Loucy (cell line): ENCODE results near the gene FAM237A.

Source experiments
- H2AFZ ChIP-seq: fragments of 200-600 bp; sonication (generic); 2 replicates; pipeline ENCODE4 v1.6.0; 2016; ENCODE audit warnings: antibody characterized with exemption, mild to moderate bottlenecking, low read length, moderate library complexity
- H3F3A ChIP-seq: fragments of 200-600 bp; 2 replicates; pipeline ENCODE4 v1.6.0; 2016; ENCODE audit warnings: antibody characterized with exemption, low read depth, mild to moderate bottlenecking
- H3K27me3 ChIP-seq: fragments of 200-600 bp; sonication (generic); 2 replicates; pipeline ENCODE4 v1.6.1; 2014; ENCODE audit warnings: low read length, mild to moderate bottlenecking; ENCODE audit not compliant: insufficient read depth, poor library complexity, severe bottlenecking
- H3K36me3 ChIP-seq: fragments of 200-600 bp; sonication (generic); 2 replicates; pipeline ENCODE4 v1.6.1; 2016; ENCODE audit warnings: low read length; ENCODE audit not compliant: insufficient read depth
- H3K4me1 ChIP-seq: fragments of 200-600 bp; sonication (generic); 2 replicates; pipeline ENCODE4 v1.5.1; 2014; ENCODE audit warnings: low read length, mild to moderate bottlenecking; ENCODE audit not compliant: insufficient read depth, poor library complexity, severe bottlenecking
- H3K4me2 ChIP-seq: fragments of 200-600 bp; sonication (generic); 2 replicates; pipeline ENCODE4 v1.6.0; 2014; ENCODE audit warnings: antibody characterized with exemption, low read length, low read depth, mild to moderate bottlenecking; ENCODE audit not compliant: poor library complexity, severe bottlenecking
- H3K4me3 ChIP-seq: fragments of 200-600 bp; sonication (generic); 2 replicates; pipeline ENCODE4 v1.5.1; 2014; ENCODE audit warnings: low read length, mild to moderate bottlenecking, mixed read lengths; ENCODE audit not compliant: poor library complexity, severe bottlenecking
- H3K79me2 ChIP-seq: fragments of 200-600 bp; sonication (generic); 2 replicates; pipeline ENCODE4 v1.6.1; 2014; ENCODE audit warnings: low read length; ENCODE audit not compliant: insufficient read depth
- H3K9ac ChIP-seq: fragments of 200-600 bp; sonication (generic); 2 replicates; pipeline ENCODE4 v1.6.0; 2014; ENCODE audit warnings: mild to moderate bottlenecking, low read depth, low read length, moderate library complexity; ENCODE audit not compliant: poor library complexity, severe bottlenecking
- H3K9me2 ChIP-seq: fragments of 200-600 bp; sonication (generic); replicated peaks from 2 replicates; pipeline ENCODE4 v1.6.1; 2016; ENCODE audit warnings: low read depth, low read length, mixed read lengths
- H3K9me3 ChIP-seq: fragments of 200-600 bp; sonication (generic); 2 replicates; pipeline ENCODE4 v1.6.1; 2014; ENCODE audit warnings: mild to moderate bottlenecking, antibody characterized with exemption, low read length, low read depth; ENCODE audit not compliant: insufficient read depth
- H4K20me1 ChIP-seq: fragments of 200-600 bp; sonication (generic); 2 replicates; pipeline ENCODE4 v1.6.0; 2014; ENCODE audit warnings: antibody characterized with exemption, low read length, mild to moderate bottlenecking; ENCODE audit not compliant: insufficient read depth, poor library complexity, severe bottlenecking
- CTCF ChIP-seq: fragments of 200-600 bp; sonication (generic); conservative IDR thresholded peaks from 2 replicates; pipeline ENCODE4 v1.5.1; 2014; ENCODE audit warnings: mild to moderate bottlenecking, antibody characterized with exemption, low read length
- EZH2phosphoT487 ChIP-seq: fragments of 200-600 bp; IDR thresholded peaks from 2 replicates; pipeline ENCODE4 v1.6.1; 2018; ENCODE audit warnings: antibody characterized with exemption, mild to moderate bottlenecking, moderate library complexity, borderline replicate concordance

The FAM237A gene

GRCh38 chr2:206665251-206665650 is 23.0 kb downstream of the FAM237A start:
- H3K9me2 ChIP-seq = no peaks in the 10 kb centered on the region
- H3K4me1 ChIP-seq = no peaks in the 10 kb centered on the region
- H3K79me2 ChIP-seq = no peaks in the 10 kb centered on the region
- no peak overlapping the region for H3K4me2 ChIP-seq
- H3K9ac ChIP-seq = no peak overlapping the region
- no peaks in the 10 kb centered on the region for H3F3A ChIP-seq
- H3K36me3 ChIP-seq = no peaks in the 10 kb centered on the region
- no peak overlapping the region for H2AFZ ChIP-seq
- TF ChIP-seq CTCF (no peak), EZH2phosphoT487 (no peak)
- no peak overlapping the region for H3K4me3 ChIP-seq
- no peaks in the 10 kb centered on the region for H3K27me3 ChIP-seq
- H3K9me3 ChIP-seq = no peaks in the 10 kb centered on the region
- no peaks in the 10 kb centered on the region for H4K20me1 ChIP-seq

DNA sequence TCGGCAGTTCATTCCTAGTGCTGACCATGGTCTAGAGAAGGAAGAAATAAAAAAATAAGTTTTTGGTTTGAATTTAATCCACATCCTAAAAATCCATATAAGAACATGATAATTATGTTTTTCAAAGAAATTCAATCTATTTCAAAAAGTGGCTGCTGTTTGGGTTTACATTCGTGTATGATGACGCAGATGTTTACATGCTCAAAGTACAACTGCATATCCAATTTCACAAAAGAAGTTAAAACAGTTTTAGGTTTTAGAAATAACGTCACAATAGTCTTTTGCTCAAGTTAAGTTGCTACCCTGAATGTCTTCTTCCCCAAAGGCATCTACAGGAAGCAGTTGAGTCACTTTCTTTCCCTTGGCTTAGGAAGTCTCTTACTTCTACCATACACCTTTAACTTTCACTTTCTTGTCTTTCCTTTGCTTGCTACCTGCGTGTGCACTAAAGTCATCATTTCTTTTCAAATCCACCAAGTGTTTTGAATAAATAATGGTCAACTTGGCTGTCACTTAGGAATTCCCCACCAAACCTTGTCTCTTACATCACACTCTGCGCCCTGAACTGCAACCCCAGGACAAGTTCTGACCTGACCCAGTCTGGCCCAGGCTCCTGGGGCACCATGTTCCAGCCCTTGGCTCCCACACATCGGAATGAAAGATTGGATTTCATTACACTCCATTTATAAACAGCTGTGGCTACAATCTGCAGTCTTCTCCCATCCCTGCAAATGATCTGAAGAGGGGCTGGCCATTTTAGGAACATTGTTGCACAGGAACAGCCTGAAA is 28.4 kb downstream of the FAM237A start:
- no peaks in the 10 kb centered on the region for H3K9me3 ChIP-seq
- H3K27me3 ChIP-seq = no peaks in the 10 kb centered on the region
- H4K20me1 ChIP-seq = no peaks in the 10 kb centered on the region
- H3K4me2 ChIP-seq = no peak overlapping the region
- no peaks in the 10 kb centered on the region for H3K9me2 ChIP-seq
- H3K79me2 ChIP-seq = no peaks in the 10 kb centered on the region
- no peaks in the 10 kb centered on the region for H3K36me3 ChIP-seq
- no peaks in the 10 kb centered on the region for H3F3A ChIP-seq
- no peak overlapping the region for H3K9ac ChIP-seq
- H2AFZ ChIP-seq = 0 out of 2 replicates have a peak overlapping the region, but pooled peaks have one; percentile 0
- TF ChIP-seq CTCF = no peak
- no peak for TF ChIP-seq EZH2phosphoT487
- H3K4me3 ChIP-seq = no peak overlapping the region
- H3K4me1 ChIP-seq = no peaks in the 10 kb centered on the region

GRCh38 chr2:206683546-206683945 is 41.3 kb downstream of the FAM237A start:
- Histone ChIP-seq H3K9me2 (no peaks in the 10 kb centered on the region), H3K4me1 (no peaks in the 10 kb centered on the region), H2AFZ (no peak overlapping the region), H3K4me3 (no peak overlapping the region), H3K9me3 (no peaks in the 10 kb centered on the region), H3K9ac (no peak overlapping the region), H3K36me3 (no peaks in the 10 kb centered on the region), H4K20me1 (no peaks in the 10 kb centered on the region), H3K79me2 (no peaks in the 10 kb centered on the region), H3K4me2 (no peak overlapping the region), H3K27me3 (no peaks in the 10 kb centered on the region), H3F3A (no peaks in the 10 kb centered on the region)
- TF ChIP-seq EZH2phosphoT487 = no peak

- H3K79me2 ChIP-seq = no peaks in the 10 kb centered on the region
- no peak for TF ChIP-seq EZH2phosphoT487
- TF ChIP-seq CTCF = no peak
These were observed 46.2 kb downstream of the FAM237A start for GRCh38 chr2:206688453-206688852.

More at GRCh38 chr2:206688453-206688852, 46.2 kb downstream of the FAM237A start:
- H3K4me2 ChIP-seq = no peak overlapping the region
- H4K20me1 ChIP-seq = no peaks in the 10 kb centered on the region
- H3K9ac ChIP-seq = no peak overlapping the region
- H3K4me1 ChIP-seq = no peaks in the 10 kb centered on the region
- no peaks in the 10 kb centered on the region for H3K9me3 ChIP-seq
- no peak overlapping the region for H3K4me3 ChIP-seq
- H3K27me3 ChIP-seq = no peaks in the 10 kb centered on the region
- H3K36me3 ChIP-seq = no peaks in the 10 kb centered on the region
- no peaks in the 10 kb centered on the region for H3F3A ChIP-seq
- H3K9me2 ChIP-seq = no peaks in the 10 kb centered on the region
- no peak overlapping the region for H2AFZ ChIP-seq
